ENCODE results near the gene JAKMIP1.

JAKMIP1 gene

DNA sequence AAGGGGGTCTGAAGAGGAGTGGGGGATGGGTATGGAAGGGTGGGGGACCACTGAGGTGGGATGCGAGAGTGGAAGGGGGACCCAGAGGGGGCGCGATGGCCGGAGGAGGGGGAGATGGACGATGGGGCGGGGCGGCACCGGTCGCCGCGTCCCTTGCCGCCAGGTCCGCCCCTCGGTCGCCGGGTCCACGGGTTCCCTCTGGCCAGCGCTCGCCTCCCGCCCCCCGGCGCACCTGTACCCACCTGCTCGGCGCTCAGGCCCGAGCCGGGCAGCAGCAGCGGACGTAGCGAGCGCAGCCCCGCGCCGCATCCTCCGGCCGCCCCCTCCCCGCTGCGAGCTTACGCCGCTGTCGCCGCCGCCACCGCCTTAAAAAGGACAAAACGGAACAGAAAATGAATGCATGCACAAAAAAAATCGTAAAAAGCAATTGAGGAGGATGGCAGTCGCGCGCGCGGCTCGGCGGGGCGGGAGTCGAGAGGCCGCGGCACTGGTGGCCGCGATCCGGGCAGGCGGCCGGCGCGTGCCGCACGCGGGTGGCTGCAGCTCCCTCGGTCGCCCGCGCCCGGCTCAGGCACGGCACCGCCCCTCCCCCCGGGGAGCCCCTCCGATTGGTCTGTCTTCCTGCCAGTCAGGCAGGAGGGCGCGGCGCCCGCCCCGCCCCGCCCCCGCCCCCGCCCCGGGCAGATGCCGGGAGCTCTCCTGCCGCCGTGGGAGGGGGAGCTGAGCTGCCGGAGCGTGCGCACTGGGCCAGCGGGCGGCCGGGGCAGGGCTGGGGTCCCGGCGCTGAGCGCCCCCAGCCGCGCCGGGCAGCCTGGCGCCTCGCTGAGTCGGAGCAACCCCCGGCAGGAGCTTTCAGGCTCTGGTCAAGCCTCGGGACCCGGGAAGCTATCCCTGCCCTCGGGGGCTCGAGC is at the start of gene JAKMIP1:
Gene JAKMIP1 (minus strand): TSS at position 539 of the 911 bp plus-strand sequence. CDS start 87,699 bp downstream, outside the sequence.
- no peak for DNase-seq

DNA sequence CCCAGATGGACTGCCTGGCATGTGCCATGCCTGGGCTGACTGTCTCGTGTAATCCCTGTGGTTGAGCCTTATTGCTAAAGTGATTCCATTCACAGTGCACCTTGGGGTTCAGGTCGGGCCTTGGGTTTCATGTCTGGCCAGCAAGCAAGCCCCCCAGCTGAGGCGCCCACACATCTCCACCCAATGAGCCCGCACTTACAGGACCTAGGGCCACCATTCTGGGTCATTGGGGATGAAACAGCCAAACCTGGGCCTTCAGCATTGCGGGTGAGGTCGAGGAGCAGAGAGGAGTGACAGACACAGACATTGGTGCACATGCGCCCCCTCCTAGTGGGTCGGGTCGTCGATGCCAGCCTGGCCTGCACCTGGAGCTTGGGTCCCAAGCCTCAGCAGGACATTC is 48.0 kb upstream of the JAKMIP1 start:
- DNase-seq: no peak

DNA sequence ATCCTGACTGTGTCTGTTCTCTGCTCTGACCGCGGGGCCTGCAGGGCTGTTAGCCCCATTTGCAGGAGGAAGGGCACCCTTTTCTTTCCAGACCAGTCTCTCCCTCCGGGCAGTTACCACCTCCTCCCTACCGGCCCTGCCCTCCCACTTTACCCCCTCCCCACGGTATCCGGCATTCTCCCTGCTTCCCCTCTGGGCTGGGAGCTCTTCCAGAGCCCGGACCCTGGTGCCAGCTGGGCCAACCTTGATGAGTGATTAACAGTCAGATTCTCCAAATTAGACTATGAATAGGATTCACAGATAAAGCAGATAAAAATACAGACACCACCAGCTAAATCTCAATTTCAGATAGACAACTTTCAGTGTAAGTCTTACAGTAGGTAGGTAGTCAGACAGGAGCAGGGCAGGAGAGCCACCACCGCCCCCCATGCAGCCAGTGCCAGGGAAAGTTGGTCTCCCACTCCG is 45.9 kb upstream of the JAKMIP1 start:
- no peak for DNase-seq

DNA sequence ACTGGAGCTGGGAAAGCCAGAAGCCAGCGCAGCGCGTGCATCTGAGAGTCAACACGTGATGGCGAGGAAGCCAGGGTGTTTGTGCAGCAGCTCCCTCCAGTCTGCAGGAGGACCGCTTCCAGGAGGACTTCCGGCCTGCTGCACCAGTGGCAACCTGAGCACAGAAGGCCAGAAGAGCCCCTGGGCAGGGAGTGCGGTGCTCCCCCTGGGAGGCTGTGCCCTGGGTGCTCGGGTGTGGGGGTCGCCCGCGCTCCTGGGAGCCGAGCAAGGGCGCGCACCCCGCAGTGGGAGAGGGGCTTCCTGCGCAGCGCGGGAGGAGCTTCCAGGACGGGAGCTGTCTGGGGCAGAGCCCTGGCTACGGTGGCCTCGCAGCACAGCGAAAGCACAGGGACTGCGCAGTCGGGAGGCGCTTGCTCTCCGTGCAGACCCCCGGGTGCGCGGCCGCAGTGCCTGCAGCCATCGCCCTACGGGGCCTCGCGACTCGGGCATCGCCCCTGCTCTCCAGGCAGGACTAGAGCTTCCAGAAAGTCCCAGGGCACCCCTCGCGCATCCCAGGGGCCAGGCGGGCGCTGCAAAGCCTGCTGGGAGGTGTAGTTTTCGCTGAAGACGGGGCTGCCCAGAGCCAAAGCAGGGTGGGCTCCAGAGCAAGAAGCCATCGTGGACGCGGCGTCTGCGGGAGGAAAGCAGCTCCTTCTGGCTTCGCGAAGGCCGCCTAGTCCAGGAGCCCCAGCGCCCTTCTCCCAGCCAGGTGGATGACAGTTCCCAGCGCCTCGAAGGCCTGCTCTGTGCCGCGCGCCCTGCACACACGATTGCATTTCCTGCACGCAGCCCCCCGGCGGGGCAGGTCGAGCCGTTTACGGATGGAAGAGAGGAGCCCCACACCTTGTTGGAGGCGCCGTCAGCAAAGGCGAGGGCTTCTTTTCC is 45.2 kb upstream of the JAKMIP1 start:
- no peak for DNase-seq

DNA sequence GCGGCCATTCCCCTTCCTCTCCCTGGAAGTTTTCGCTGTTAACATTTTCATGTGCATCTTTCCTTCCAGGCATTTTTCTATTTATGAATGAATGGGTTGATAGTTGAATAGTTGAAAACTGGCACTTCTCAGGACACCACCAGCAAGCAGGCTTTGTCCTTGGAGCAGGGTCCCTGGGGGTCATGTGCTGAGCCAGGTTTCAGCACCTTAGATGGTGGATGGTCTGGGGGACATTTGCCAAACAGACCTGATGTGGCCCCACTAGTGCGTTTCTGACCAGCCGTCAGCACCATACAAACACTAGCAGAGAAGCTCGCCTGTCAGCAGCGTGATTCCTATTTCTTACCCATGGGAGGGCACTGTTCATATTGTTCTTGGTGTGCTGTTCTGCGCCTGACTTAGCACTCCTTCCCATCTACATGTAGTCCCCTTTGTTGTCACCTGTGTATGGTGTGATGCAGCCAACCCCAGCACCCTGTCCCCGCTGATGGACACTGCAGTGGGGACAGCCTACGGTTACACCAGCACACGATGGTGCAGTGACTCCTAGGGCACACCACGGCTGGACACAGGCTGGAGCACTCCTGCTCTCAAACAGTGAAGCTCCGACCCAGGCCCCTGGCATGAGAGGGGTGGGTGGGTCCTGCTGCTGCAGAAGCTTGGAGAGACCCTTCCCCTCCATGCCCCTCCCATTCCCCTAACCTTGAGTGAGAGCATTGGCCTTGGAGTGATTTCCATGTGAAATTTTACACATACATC is 42.1 kb upstream of the JAKMIP1 start:
- no peak for DNase-seq

DNA sequence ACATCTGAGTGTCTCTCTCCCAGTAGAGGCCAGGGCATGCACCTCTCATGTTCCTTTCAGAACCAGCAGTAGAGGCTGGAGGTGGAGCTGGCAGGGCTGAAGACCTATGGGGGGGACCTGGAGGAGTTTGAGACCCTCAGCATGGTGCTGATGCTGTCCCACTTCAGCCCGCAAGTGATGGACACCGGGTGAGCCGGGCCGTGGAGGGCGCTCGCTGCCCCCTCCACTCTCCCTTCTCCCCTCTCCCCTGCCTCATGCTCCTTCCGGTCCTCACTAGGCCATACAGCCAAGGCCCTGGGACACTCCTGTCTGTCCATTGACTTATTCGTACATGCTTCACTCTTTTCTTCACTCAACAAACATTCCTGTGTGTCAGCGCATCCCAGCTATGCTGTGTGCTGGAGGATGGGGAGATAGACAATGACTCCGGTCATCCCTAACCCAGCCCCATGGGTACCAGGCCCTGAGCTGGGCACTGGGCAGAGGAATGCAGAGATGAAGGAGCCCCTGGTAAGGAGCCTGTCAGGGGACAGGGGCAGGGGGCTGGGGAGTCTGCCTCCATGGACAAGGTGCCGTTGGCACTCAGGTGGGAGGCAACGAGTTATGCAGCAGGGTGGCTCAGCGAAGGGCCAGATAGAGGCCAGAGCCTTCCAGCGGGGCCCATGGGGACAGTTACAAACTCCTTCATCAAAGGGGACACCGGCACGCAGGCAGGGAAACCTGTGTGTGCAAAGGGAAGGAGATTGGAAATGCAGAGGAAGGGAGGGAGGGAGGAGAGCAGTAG is 40.9 kb upstream of the JAKMIP1 start:
- DNase-seq: no peak

DNA sequence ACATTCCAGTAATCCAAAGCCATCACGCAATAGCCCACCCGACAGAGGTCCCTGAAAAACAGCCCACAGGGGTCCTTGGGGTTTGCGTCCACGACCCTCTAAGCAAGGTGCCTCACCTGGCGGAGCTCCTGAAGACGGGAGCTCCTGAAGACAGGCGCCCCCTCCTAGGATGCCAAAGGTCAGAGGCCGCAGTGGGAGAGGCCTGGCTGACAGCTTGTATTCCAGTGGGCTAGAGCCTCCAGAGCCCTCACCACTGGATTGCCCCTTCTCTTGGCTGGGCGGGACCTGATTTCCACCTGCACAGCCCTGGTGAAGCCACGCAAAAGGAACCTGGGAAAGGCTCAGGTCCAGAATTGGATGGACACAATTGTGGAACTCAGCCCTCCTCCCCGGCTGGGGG is 39.6 kb upstream of the JAKMIP1 start:
- no peak for DNase-seq

DNA sequence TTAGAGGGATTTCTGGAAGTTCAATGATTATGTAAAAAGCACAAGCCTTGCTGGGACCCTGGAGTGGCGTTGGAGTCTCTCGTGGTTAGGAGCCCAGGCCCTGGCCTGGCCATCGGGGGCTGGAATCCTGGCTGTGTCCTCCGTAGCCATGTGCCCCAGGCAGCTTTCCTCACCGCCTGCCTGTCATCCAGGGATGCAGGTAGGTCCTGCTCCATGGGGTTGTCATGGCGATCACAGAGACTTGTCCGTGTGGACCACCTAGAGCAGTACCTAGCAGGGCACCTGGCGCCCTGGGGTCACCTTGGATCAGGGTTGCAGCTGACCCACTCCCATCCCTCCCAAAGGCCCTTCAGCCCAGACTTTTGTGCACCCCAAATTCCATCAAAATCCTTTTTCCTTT is 39.1 kb upstream of the JAKMIP1 start:
- DNase-seq: no peak

DNA sequence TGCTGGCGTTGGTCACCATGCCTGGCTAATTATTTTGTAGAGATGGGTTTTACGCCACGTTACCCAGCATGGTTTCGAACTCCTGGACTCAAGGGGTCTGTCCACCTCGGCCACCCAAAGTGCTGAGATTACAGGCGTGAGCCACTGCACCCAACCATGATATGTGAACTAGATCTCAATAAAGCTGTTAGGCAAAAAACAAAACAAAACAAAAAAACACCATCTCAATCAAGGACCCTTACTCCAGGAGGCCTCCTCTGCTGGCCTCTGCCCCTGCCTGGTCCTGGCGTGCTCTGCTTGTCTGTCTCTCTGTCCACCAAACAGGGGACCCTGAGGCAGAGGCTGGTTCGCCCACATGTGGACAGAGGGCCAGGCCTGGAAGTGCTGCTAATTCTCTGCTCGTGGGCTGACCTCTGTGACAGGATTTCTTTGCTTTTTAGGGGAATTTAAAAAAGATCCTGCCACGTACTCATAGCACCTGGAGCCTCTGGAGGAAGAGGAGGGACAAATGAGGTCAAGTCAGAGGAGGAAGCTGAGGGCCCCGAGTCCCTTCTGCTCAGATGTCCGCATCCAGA is 36.6 kb upstream of the JAKMIP1 start:
- no peak for DNase-seq

DNA sequence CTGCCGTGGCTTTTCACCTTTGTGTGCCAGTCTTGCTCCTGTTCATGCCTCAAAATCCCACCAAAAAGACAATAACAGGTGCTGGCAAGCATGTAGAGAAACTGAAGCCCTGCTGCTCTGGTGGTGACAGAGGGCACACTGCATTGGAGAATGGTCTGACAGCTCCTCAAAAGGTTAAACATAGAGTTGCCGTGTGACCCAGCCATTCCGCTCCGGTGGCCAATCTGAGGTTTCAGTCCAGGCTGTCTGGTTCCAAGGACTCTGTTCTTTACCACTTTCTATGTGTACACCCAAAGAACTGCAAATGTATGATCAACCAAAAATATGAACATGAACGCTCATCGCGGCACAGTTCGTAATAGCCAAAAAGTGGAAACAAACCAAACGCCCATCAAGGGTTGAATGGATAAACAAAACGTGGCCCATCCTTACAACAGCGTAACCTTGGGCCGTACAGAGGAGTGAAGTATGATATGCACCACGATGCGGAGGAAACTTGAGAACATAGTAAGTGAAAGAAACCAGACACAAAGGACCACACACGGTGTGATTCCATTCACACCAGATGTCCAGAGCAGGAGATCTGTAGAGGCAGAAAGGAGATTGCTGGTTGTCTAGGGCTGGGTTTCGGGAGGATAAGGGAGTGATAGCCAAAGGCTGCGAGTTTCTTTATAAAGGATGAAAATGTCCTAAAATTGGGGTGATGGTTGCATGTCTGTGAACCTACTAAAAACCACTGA is 35.7 kb upstream of the JAKMIP1 start:
- DNase-seq: no peak

DNA sequence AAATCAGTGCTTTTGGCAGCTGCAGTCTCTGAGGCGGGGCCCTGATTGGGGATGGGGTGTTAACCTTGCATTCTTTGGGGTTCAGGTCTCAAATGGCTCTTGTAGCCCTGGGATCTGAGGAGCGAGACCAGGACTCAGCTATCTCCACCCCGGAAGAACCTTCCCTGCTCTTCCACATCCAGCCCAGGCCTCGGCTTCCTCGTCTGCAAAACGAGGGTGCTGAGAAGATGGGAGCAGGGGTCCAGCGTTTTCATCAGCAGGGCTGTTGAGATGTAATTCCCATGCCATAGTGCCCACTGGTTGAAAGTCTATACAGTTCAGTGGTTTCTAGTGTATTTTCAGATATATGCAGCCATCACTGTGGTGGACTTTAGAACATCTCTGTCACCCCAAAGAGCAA is 34.7 kb upstream of the JAKMIP1 start:
- no peak for DNase-seq

DNA sequence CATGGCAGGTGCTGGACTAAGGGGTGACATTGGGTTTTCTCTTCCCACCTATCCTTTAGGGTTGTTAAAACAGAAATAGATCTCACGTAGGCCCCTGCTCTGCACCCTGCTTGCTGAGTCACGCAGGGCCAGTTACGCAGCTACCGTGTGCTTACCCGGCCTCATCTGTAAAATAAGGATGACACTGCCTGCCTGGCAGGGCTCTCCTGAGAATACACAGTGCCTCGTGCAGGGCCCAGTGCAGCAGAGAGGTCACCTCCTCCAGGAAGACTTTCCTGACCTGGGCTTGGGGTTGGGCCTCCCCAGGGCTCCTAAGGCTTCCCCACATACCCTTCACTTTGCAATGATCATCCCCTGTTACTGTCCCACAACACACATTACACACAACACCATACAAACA is 33.6 kb upstream of the JAKMIP1 start:
- DNase-seq: no peak

DNA sequence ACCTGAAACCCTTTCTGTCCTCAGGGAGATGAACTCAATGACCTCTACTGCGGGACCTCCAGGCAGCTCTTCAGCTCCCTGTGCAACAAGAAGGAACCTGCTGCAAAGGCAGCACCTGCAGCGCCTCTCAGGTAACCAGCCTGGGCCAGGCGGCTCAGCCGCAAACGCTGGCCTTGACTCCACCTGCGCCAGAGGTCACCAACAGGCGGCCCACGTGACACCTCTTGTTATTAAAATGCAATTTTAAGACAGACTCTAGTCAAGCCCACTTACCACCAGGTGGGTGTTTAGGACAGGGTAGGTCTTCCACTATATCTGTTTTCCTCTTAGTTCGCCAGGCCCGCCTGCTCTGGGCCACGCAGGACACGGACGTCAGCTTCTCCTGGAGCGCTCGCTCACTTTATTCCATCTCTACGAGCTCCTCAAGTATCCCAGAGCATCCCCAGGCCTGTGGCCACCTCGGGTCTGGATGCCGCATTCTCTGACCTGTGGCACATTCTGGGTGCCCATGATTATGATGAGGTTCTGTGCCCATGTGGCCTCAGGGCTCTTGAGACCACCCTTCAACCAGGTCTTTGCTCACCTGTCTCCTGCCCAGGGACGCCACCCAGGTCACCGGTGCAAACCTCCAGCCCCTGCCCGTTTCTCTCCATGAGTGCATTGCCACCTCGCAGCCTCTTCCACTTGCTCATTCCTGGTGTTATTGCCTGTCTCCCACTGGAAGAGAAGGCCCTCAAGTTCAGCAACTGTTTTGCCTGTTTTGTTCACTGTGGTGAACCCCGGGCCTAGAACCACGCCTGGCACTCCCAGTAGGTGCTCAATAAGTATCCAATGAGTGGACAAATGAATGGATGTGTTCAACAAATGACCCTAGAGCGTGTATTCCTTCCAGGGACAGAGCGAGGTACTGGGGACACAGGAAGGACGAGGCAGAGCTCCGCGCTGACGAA is 32.8 kb upstream of the JAKMIP1 start:
- no peak for DNase-seq

DNA sequence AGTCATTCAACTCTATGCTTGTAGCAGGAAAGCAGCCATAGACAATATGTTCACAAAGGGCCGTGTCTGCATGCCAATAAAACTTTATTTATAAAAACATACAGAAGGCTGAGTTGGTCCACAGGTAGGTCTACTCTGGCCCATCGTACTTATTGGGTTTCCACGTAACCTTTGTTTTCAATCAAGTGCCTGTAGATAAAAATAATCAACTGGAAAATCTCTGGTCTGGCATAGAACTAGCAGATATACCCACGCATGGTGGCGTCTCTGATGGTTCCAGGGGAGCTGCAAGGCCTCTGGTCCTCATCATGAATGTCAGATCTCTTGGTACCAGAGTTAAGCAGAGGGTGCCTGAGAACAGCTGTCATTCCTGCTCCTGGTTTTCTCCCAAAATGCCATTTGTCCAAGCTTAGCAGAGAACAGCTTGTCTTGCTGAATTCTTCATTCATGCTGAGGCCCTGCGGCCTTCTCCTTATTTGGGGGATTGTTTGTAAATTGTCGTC is 31.4 kb upstream of the JAKMIP1 start:
- DNase-seq: no peak

DNA sequence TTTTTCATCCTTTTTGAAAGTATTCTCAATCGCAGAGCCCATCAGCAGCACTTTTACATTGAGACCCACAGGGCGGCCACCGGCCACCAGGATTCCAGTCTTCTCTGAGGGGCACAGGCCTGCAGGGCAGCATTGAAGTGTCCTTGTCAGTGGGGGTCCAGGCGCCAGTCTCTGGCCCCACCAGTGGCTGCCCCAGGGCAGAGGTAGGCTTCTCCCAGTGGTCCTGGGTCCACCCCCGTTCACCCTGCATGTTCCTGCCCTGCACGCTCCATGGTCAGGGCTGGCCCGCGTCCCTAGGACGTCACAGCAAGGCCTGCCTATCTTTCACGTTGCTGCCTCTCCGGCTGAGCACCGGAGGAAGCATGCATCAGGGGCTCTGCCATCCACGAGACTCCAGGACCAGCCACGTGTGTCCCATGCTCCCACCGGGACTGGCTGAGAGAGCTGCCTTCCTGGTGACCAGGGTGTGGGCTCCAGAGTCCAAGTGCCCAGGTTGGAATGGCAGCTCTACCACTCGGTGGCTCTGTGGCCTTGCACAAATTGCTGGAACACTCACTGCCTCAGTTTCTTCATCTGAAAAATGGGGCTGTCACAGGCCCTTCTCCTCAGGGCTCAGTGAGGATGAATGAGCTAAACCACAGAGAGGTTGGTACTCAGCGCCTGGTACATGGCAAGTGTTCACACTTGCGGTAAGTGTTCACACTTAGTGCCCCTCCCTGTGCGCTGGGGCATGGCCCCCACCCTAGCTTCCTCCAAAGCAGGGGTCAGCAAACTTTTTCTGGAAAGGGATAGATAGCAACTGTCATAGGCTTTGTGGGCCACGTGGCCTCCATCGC is 30.7 kb upstream of the JAKMIP1 start:
- DNase-seq: no peak

DNA sequence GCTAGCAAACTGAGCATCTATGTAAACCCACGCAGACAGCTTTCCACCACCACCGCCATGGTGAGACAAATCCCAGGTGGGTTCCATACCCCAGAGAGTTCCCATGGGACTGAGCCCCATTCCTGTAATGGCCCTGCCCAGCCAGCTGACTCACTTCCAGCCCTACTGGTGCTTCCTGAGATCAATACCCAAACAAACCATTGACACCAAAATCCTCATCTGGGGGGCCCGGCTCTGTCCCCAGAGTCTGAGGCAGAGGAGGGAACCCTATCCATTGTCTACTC is 30.1 kb upstream of the JAKMIP1 start:
- DNase-seq: no peak

DNA sequence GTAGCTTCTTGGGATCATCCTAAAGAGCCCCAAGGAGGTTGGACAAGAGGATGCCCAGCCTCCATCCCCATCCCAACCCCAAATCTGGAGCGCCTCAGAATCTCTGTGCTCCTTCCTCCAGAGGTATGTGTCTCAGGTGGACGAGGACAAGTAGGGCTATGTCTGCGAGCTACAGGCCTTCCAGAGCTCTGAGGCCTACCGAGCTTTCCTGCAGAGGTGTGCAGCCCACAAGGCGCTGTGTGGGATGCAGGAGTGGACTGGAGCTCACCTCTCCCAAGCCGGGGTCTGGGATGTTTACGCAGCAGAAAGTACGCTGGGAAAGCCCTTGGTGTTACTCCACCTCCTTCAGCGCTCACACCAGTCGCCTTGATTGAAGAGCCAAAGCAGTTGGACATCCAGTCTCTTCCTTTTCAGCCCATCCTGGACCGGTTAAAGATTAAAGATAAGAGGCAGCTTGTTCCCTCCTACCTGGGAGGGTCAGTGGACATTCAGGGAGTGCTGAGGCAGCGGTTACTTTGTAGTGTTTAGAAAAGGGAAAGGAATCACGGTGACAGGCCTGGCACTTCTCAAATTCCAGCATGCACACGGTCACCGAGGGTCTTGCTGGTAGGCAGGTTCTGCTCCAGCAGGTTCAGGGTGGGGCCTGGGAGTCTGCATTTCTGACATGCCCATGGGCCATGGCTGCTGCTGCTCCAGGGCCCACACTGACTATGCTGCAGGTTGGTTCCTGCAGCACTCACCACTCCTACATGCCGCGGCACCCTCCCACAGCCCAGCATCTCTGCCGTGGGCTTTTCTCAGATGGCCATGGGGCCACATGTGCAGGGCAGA is 29.5 kb upstream of the JAKMIP1 start:
- no peak for DNase-seq

DNA sequence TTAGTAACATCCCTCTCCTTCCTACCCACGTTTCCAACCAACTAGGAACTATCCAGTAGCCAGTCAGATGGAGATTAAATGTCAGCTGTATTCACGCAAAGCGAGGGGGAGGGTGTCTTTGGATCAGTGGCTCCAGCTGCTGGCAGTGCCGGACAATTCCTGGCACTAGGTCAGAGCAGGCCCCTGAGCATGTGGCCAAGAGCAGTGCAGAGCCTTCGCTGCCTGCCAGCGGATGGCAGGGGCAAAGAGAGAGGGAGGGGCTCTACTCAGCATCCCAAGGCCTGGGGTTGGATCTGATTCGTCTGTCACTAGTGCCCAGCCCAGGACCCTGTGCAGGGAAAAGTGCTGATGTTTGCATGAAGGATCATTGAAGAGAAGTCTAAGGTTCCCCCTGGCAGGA is 28.7 kb upstream of the JAKMIP1 start:
- DNase-seq: no peak
